Thyroid gland (tissue), 4 donors: Measurements from ENCODE around the gene RPS19BP1. TPM values are rescaled to one million over a fixed set of nuclear protein-coding genes. Genes with fewer than 3 reads are reported as not detected.

Experiments
- DNase-seq, 2 donors: peaks; one replicate each; pipeline ENCODE4 v3.0.0-alpha.2; 2019
- H3K27ac ChIP-seq, 3 donors: fragments of 200-600 bp; sonication (generic); 1 replicate in 2 of 3; 2 replicates in 1 of 3; pipeline ENCODE4 v1.5.1; 2016 to 2019; ENCODE audit warnings: mild to moderate bottlenecking in 1 of 3, moderate library complexity in 1 of 3
- H3K27me3 ChIP-seq: fragments of 200-600 bp; sonication (generic); one replicate; pipeline ENCODE4 v1.5.1; 2019
- H3K36me3 ChIP-seq, 2 donors: fragments of 200-600 bp; sonication (generic); one replicate each; pipeline ENCODE4 v1.5.1; 2016 to 2019
- H3K4me1 ChIP-seq, 2 donors: fragments of 200-600 bp; sonication (generic); one replicate each; pipeline ENCODE4 v1.5.1; 2017 to 2019
- H3K4me3 ChIP-seq, 3 donors: fragments of 200-600 bp; sonication (generic); replicated peaks in 1 of 3; 1 replicate in 2 of 3; 2 replicates in 1 of 3; pipeline ENCODE4 v1.5.1; 2016; ENCODE audit warnings: mild to moderate bottlenecking in 1 of 3
- H3K9me3 ChIP-seq: fragments of 200-600 bp; sonication (generic); one replicate; pipeline ENCODE4 v1.5.1; 2017
- CTCF ChIP-seq, 6 experiments: fragments of 200-600 bp in 3 of 6; fragments of 450-650 bp in 3 of 6; sonication (generic) in 3 of 6; IDR thresholded peaks; one replicate each; pipeline ENCODE4 v1.5.1; 2016 to 2019; ENCODE audit warnings: antibody characterized with exemption in 6 of 6, mild to moderate bottlenecking in 2 of 6, inconsistent platforms in 1 of 6, moderate library complexity in 1 of 6
- POLR2A ChIP-seq, 2 donors: fragments of 450-650 bp; IDR thresholded peaks; one replicate each; pipeline ENCODE4 v1.6.1; 2017; ENCODE audit warnings: antibody characterized with exemption in 2 of 2, mild to moderate bottlenecking in 2 of 2, moderate library complexity in 1 of 2
- WGBS, 2 donors: methylation state at CpG; one replicate each; pipeline ENCODE4 v1.1.5; 2017; 5-methylcytosine and 5-hydroxymethylcytosine counted together
- intact Hi-C: fragments of 100-400 bp; cut with DNase I; formaldehyde crosslinking; loops from one replicate; pipeline ENCODE4 v1.15.1; 2023
- total RNA-seq, 4 donors: library from RNA; depleted of rRNA; stranded (reverse); fragments of >200 nt; gene quantifications; one replicate each; pipeline ENCODE4 v1.2.3, GENCODE V29; 2016

RPS19BP1 gene
- total RNA-seq, 4 donors from 2014 or later, result 120 to 243 (median 171) TPM

- 90 to 95% methylated on average over 20 to 21 of the region's 21 CpGs for WGBS, 2 donors
- Histone ChIP-seq H3K36me3 (no peaks in the 10 kb centered on the region), H3K4me1 (peaks cover 4 to 7% of the 10 kb centered on the region in 2 donors), H3K4me3 (no peak overlapping the region), H3K9me3 (no peaks in the 10 kb centered on the region), H3K27ac (no peak overlapping the region), H3K27me3 (no peaks in the 10 kb centered on the region)
- no peak for DNase-seq
- intact Hi-C loops, result no loop called here
- no peak for TF ChIP-seq CTCF (IDR thresholded peaks at IDR 0.05)
- no peak for TF ChIP-seq POLR2A (IDR thresholded peaks at IDR 0.05)
These were observed 44.8 kb upstream of the RPS19BP1 start for GRCh38 chr22:39577366-39577765.

GRCh38 chr22:39576027-39576426, 43.5 kb upstream of the RPS19BP1 start:
- Histone ChIP-seq H3K4me1 (peaks cover 4 to 7% of the 10 kb centered on the region in 2 donors), H3K27me3 (no peaks in the 10 kb centered on the region), H3K36me3 (no peaks in the 10 kb centered on the region), H3K9me3 (no peaks in the 10 kb centered on the region), H3K4me3 (no peak overlapping the region), H3K27ac (no peak overlapping the region)
- WGBS, 2 donors, result 64 to 78% methylated on average over 4 of the region's 4 CpGs
- no peak for TF ChIP-seq POLR2A (IDR thresholded peaks at IDR 0.05)
- TF ChIP-seq CTCF (IDR thresholded peaks at IDR 0.05), result no peak
- intact Hi-C loops, result no loop called here
- DNase-seq, result no peak

GRCh38 chr22:39575552-39575825, 42.9 kb upstream of the RPS19BP1 start:
- intact Hi-C loops, result no loop called here
- WGBS, 2 donors, result 77 to 95% methylated on average over 2 of the region's 2 CpGs
- DNase-seq, result no peak
- TF ChIP-seq POLR2A (IDR thresholded peaks at IDR 0.05) (no peak), CTCF (IDR thresholded peaks at IDR 0.05) (no peak)
- peaks cover 4 to 7% of the 10 kb centered on the region in 2 donors for H3K4me1 ChIP-seq
- no peak overlapping the region for H3K27ac ChIP-seq
- H3K9me3 ChIP-seq, result no peaks in the 10 kb centered on the region
- no peaks in the 10 kb centered on the region for H3K27me3 ChIP-seq
- no peak overlapping the region for H3K4me3 ChIP-seq
- no peaks in the 10 kb centered on the region for H3K36me3 ChIP-seq

GRCh38 chr22:39574779-39575551, 42.4 kb upstream of the RPS19BP1 start:
- 79 to 84% methylated on average over 9 to 12 of the region's 14 CpGs for WGBS, 2 donors

More at GRCh38 chr22:39574779-39575551, 42.4 kb upstream of the RPS19BP1 start:
- Histone ChIP-seq H3K36me3 (no peaks in the 10 kb centered on the region), H3K4me1 (peaks cover 4 to 7% of the 10 kb centered on the region in 2 donors), H3K27me3 (no peaks in the 10 kb centered on the region), H3K9me3 (no peaks in the 10 kb centered on the region), H3K4me3 (no peak overlapping the region), H3K27ac (peak overlapping the region in 1 of 3 donors; percentile 41)
- TF ChIP-seq POLR2A (IDR thresholded peaks at IDR 0.05), result no peak
- no peak for TF ChIP-seq CTCF (IDR thresholded peaks at IDR 0.05)
- peak; percentile 59 to 67 for DNase-seq
- intact Hi-C loops, result no loop called here
